Astrocyte (in vitro differentiated cells and primary cell): Measurements from ENCODE around the gene MYO16. TPM values are rescaled to one million over a fixed set of nuclear protein-coding genes. Genes with fewer than 3 reads are reported as not detected.

ENCODE experiments used
- DNase-seq: peaks from one replicate; pipeline ENCODE4 v3.0.0-alpha.2; 2010; ENCODE audit warnings: low read depth
- FAIRE-seq: peaks from 2 replicates; lab custom pipeline; 2011; peaks lifted over from hg19 to GRCh38; lab: Jason Lieb, UNC
- H2AFZ ChIP-seq: 2 replicates; pipeline ENCODE4 v1.6.0; 2012; ENCODE audit warnings: low read depth, low read length, inconsistent platforms
- H3K27ac ChIP-seq: 2 replicates; pipeline ENCODE4 v1.5.1; 2011; ENCODE audit warnings: low read depth, low read length, inconsistent platforms
- H3K27me3 ChIP-seq: 2 replicates; pipeline ENCODE4 v1.6.0; 2011; ENCODE audit warnings: low read length, inconsistent platforms; ENCODE audit not compliant: insufficient read depth
- H3K36me3 ChIP-seq: 2 replicates; pipeline ENCODE4 v1.5.1; 2011; ENCODE audit warnings: low read length, inconsistent platforms; ENCODE audit not compliant: insufficient read depth
- H3K4me1 ChIP-seq: 2 replicates; pipeline ENCODE4 v1.5.1; 2011; ENCODE audit warnings: low read length, inconsistent platforms; ENCODE audit not compliant: insufficient read depth
- H3K4me2 ChIP-seq: 2 replicates; pipeline ENCODE4 v1.6.0; 2012; ENCODE audit warnings: low read length, inconsistent platforms
- H3K4me3 ChIP-seq: 2 replicates; pipeline ENCODE4 v1.5.1; 2011; ENCODE audit warnings: low read depth, mild to moderate bottlenecking, low read length, inconsistent platforms; ENCODE audit not compliant: insufficient read depth
- H3K79me2 ChIP-seq: 2 replicates; pipeline ENCODE4 v1.6.0; 2012; ENCODE audit warnings: mild to moderate bottlenecking, low read length, inconsistent platforms; ENCODE audit not compliant: insufficient read depth
- H3K9ac ChIP-seq: 2 replicates; pipeline ENCODE4 v1.6.0; 2012; ENCODE audit warnings: mild to moderate bottlenecking, low read length, inconsistent platforms
- H3K9me3 ChIP-seq: 2 replicates; pipeline ENCODE4 v1.5.1; 2012; ENCODE audit warnings: low read depth, mild to moderate bottlenecking, low read length, inconsistent platforms; ENCODE audit not compliant: insufficient read depth
- H4K20me1 ChIP-seq: 2 replicates; pipeline ENCODE4 v1.6.0; 2012; ENCODE audit warnings: low read length, inconsistent platforms; ENCODE audit not compliant: insufficient read depth
- H3K27ac Mint-ChIP-seq: one replicate; pipeline ENCODE4 v1.8.0; 2021; ENCODE audit warnings: mild to moderate bottlenecking, mixed read lengths; ENCODE audit not compliant: unreplicated experiment
- H3K27me3 Mint-ChIP-seq: one replicate; pipeline ENCODE4 v1.8.0; 2021; ENCODE audit warnings: low read depth, mixed read lengths; ENCODE audit not compliant: unreplicated experiment
- H3K36me3 Mint-ChIP-seq: one replicate; pipeline ENCODE4 v1.8.0; 2021; ENCODE audit warnings: low read depth, mixed read lengths; ENCODE audit not compliant: unreplicated experiment
- H3K4me1 Mint-ChIP-seq: one replicate; pipeline ENCODE4 v1.8.0; 2021; ENCODE audit warnings: low read depth, mixed read lengths; ENCODE audit not compliant: unreplicated experiment
- H3K4me3 Mint-ChIP-seq: one replicate; pipeline ENCODE4 v1.8.0; 2021; ENCODE audit warnings: mild to moderate bottlenecking, moderate library complexity, mixed read lengths; ENCODE audit not compliant: unreplicated experiment
- H3K9me3 Mint-ChIP-seq: one replicate; pipeline ENCODE4 v1.8.0; 2021; ENCODE audit warnings: mild to moderate bottlenecking, mixed read lengths; ENCODE audit not compliant: unreplicated experiment
- EZH2 ChIP-seq: IDR thresholded peaks from 2 replicates; pipeline ENCODE4 v1.6.1; 2012; ENCODE audit warnings: mild to moderate bottlenecking, low read length, inconsistent platforms; ENCODE audit not compliant: insufficient read depth
- total RNA-seq: library from RNA; stranded (reverse); gene quantifications from 2 replicates; pipeline ENCODE4 v1.2.1, GENCODE V29; 2021
- TF ChIP-seq, protein P1 (sequence below): IDR thresholded peaks from 2 replicates; pipeline ENCODE4 v1.5.1; 2011; ENCODE audit warnings: low read depth, mild to moderate bottlenecking, inconsistent platforms, low read length, moderate library complexity; ENCODE audit not compliant: insufficient read depth

Gene MYO16
- total RNA-seq, 1 donor from 2014 or later: 0.14 TPM

DNA sequence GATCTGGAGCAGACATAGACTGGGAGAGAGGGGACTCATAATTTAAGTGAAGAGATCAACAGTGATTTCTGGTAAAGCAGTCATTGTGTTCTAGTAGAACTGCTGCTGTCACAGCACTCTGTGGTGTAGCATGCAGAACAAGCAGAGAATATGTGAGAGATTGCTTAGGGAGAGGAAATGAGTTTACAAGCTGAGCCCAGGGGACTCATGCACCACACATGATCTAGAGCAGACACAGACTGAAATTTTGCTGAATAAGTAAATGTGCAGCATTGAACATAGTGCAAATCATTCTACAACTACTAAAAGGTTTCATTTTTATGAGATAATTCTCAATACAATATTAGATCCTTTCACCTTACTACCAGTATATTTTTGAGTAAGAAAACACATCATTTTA is 125.7 kb downstream of the MYO16 start:
- Histone ChIP-seq H3K27me3 (no peaks in the 10 kb centered on the region), H3K4me2 (no peak overlapping the region), H3K4me1 (no peaks in the 10 kb centered on the region), H4K20me1 (no peaks in the 10 kb centered on the region), H3K9ac (no peak overlapping the region), H3K4me3 (no peak overlapping the region), H3K79me2 (no peaks in the 10 kb centered on the region), H2AFZ (no peak overlapping the region), H3K36me3 (no peaks in the 10 kb centered on the region), H3K27ac (no peak overlapping the region), H3K9me3 (no peaks in the 10 kb centered on the region)
- DNase-seq (no peak), FAIRE-seq (no peak)
- TF ChIP-seq, protein P1, sequence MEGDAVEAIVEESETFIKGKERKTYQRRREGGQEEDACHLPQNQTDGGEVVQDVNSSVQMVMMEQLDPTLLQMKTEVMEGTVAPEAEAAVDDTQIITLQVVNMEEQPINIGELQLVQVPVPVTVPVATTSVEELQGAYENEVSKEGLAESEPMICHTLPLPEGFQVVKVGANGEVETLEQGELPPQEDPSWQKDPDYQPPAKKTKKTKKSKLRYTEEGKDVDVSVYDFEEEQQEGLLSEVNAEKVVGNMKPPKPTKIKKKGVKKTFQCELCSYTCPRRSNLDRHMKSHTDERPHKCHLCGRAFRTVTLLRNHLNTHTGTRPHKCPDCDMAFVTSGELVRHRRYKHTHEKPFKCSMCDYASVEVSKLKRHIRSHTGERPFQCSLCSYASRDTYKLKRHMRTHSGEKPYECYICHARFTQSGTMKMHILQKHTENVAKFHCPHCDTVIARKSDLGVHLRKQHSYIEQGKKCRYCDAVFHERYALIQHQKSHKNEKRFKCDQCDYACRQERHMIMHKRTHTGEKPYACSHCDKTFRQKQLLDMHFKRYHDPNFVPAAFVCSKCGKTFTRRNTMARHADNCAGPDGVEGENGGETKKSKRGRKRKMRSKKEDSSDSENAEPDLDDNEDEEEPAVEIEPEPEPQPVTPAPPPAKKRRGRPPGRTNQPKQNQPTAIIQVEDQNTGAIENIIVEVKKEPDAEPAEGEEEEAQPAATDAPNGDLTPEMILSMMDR: no peak
- H3K36me3 Mint-ChIP-seq: no peaks in the 10 kb centered on the region
- H3K27me3 Mint-ChIP-seq: no peaks in the 10 kb centered on the region
- no peak overlapping the region for H3K4me3 Mint-ChIP-seq
- no peaks in the 10 kb centered on the region for H3K9me3 Mint-ChIP-seq
- no peak overlapping the region for H3K27ac Mint-ChIP-seq
- H3K4me1 Mint-ChIP-seq: peaks cover 2% of the 10 kb centered on the region

DNA sequence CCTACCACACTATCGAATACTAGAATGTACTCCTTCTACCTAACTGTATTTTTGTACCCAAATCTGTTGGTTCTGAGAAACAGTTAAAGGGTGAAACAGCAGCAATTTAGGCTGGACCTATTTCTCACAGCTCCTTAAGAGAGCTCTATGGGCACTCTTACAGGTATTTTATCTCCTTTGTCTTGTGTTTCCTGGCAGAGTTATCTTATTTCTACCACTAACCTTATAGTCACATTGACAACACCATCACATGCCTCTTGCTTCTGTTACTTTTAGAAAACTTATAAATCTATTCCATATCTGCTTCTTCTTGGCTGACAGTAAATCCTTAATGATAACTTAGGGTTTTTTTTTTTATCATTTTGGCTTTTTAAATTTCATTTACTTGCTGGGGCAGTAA is 130.7 kb downstream of the MYO16 start:
- Mint-ChIP-seq H3K27ac (no peak overlapping the region), H3K9me3 (no peaks in the 10 kb centered on the region)
- H3K4me2 ChIP-seq: no peak overlapping the region

DNA sequence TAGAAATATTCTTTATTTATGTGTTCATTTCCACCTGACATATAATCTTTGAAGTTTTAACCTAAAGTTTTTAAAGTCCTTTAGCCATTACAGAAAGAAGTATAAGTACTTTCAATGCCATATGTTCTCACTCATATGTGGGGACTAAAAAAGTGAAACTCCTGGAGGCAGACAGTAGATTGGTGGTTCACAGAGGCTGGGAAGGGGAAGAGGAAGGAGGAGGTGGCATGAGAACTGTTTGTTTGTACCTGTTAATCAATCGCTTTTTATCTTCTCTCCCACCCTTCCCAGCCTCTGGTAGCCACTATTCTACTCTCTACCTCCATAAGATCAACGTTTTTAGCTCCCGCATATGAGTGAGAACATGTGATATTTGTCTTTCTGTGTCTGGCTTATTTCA is 131.1 kb downstream of the MYO16 start:
- Histone ChIP-seq H3K9me3 (no peaks in the 10 kb centered on the region), H3K27ac (no peak overlapping the region), H3K79me2 (no peaks in the 10 kb centered on the region), H3K4me2 (no peak overlapping the region), H3K4me1 (no peaks in the 10 kb centered on the region), H3K9ac (no peak overlapping the region), H3K36me3 (no peaks in the 10 kb centered on the region), H2AFZ (no peak overlapping the region), H3K4me3 (no peak overlapping the region), H4K20me1 (no peaks in the 10 kb centered on the region), H3K27me3 (no peaks in the 10 kb centered on the region)
- peaks cover 2% of the 10 kb centered on the region for H3K27me3 Mint-ChIP-seq
- H3K36me3 Mint-ChIP-seq: no peaks in the 10 kb centered on the region
- DNase-seq: no peak
- peaks cover 4% of the 10 kb centered on the region for H3K4me1 Mint-ChIP-seq
- H3K9me3 Mint-ChIP-seq: no peaks in the 10 kb centered on the region
- TF ChIP-seq, protein P1: no peak
- no peak for TF ChIP-seq EZH2
- H3K4me3 Mint-ChIP-seq: no peak overlapping the region
- no peak overlapping the region for H3K27ac Mint-ChIP-seq
- no peak for FAIRE-seq

More for the DNA sequence above, 130.7 kb downstream of the MYO16 start:
- H3K27me3 ChIP-seq: no peaks in the 10 kb centered on the region
- no peak for TF ChIP-seq EZH2
- TF ChIP-seq, protein P1: no peak
- H3K9ac ChIP-seq: no peak overlapping the region
- H4K20me1 ChIP-seq: no peaks in the 10 kb centered on the region
- Mint-ChIP-seq H3K4me3 (no peak overlapping the region), H3K36me3 (no peaks in the 10 kb centered on the region), H3K27me3 (peaks cover 2% of the 10 kb centered on the region), H3K4me1 (peaks cover 4% of the 10 kb centered on the region)
- H3K27ac ChIP-seq: no peak overlapping the region
- no peak for DNase-seq
- no peak for FAIRE-seq
- H3K9me3 ChIP-seq: no peaks in the 10 kb centered on the region
- H2AFZ ChIP-seq: no peak overlapping the region
- H3K36me3 ChIP-seq: no peaks in the 10 kb centered on the region
- H3K79me2 ChIP-seq: no peaks in the 10 kb centered on the region
- no peaks in the 10 kb centered on the region for H3K4me1 ChIP-seq
- H3K4me3 ChIP-seq: no peak overlapping the region
